Measurements from ENCODE around the gene RALGAPA2.

Gene RALGAPA2

DNA sequence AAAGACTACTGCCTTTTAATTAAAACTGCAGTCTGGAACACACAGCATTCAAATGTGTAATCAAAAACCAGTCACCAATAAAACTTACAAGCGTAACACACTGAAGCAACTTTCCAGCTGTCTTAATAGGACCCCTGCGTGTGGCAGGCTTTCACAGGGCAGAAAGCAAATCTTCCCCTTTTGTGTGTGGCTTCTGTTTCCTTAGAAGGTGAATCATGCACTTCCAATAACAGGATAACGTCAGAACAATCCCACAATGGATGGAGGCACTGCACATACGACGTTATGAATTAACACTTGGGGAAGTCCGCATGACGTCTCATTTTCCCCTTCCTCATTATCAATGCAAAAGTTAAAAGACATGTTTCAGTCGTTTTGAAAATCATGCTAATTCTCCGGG lies 299.7 kb downstream of the RALGAPA2 start:
- no peak for DNase-seq (ENCODE audit: extremely low read depth in 1 of 2, low read depth in 1 of 2)

DNA sequence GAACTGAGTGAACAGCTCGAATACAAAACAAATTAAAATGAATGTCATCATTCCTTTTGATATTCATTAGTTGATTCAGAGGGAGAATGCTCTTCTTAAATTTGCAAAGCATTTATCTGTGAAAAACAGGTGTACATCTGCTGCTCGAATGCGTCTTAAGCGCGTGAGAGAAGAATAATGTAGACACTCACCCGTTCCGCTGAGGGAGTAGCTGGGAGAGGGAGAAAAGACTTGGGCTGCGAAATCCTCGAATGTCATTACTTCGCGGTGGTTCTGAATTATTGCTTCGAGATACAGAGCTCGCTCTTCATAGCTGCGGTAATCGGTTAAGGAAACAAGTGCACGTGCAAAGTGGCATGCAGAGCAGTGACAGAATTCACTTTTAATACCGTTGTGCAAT lies 300.6 kb downstream of the RALGAPA2 start:
- no peak for DNase-seq (ENCODE audit: extremely low read depth in 1 of 2, low read depth in 1 of 2)

DNA sequence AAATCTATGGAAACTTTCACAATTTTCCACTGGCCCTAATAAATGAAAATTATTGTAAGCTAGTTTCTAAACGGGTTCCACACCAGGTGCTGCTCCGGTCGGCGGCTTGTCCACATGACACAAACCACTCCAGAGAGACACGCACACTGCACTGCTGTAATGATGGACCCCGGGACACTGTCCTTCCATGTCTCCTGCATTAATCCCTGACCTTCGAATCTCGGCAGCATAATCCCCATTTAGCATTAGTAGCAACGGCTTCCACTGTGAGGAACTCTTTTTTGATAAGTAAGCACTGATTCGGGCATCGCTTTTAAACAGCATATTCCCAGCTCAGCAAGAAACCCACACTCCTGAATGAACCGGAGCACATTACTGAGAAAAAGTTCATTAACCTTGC lies 301.0 kb downstream of the RALGAPA2 start:
- no peak for DNase-seq (ENCODE audit: extremely low read depth in 1 of 2, low read depth in 1 of 2)

DNA sequence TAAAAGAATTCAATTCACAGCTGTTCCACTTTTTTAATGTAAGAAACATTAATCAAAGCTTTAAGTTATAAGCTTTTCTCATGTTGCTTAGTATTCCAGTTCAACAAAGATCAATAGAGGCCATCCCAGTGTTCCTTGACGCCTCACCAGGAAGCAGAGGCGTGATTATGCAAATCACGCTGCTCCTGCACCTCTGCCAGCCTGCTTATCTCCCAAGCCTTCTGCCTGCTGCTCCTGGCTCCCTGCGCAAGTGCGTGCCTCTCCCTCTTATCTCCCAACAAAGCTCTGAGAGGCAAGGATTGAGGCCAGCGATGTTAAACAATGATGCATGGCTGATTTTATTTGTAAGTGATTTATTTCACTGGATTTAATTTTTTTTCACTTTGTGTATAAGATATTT lies 301.8 kb downstream of the RALGAPA2 start:
- DNase-seq (ENCODE audit: extremely low read depth in 1 of 2, low read depth in 1 of 2) = no peak

DNA sequence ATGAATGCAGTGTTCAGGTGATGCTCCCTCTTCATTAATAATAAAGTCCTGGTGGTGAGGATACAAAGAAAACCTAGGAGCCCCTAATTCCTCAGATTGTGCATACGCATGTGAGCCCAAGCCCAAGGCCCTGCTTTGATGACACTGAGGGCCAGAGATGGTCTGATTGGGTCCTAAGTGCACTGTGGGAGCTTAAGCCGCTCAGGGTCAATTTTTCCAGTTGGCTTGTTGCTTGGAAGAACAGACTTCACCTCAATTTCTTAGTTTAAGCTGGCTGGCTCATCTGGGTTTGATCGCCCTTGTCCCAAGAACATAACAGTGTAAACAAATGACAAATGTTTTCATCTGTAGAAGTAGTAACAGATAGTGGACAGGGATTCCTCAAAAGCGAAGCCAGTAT lies 303.1 kb downstream of the RALGAPA2 start:
- DNase-seq (ENCODE audit: extremely low read depth in 1 of 2, low read depth in 1 of 2) = no peak

DNA sequence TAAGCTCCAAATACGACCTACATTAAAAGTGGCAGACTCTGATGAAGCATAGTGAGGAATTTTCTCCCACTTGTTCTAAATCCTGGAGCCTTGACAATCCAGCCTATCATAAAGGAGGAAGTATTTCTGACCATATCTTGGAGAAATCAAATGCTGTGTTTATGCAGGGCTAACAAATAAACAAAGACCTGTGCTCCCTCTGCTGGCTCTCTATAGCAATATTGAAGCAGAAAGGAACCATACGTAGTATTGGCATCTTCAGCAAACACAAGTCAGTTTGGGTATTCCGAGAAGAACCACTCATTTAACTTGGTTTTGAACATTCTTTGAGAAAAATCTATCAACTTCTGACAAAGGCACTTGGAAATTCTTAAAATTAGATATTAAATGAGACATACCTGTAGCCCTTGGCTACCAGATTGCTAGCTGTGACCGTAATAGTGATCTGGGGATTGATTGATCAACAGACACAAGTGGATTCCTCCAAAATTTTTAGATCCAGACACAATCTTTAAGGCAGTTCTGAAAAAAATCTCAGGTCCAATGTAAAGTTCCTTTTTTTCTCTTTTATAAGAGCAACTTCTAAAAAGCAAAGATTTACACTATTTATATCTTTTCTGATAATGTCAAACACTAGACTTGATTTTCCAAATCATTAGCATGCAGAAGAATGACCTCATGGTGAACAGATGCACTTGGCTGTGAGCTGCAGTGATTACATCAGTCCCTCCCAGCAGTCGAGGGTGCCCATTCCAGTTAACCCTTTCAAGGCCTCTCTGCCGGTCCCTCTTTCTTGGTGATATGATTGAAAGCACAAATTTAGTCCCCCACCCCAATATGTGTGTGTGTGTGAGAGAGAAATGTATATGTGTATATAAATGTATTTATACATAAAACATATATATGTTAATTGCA lies 304.3 kb downstream of the RALGAPA2 start:
- no peak for DNase-seq (ENCODE audit: extremely low read depth in 1 of 2, low read depth in 1 of 2)

DNA sequence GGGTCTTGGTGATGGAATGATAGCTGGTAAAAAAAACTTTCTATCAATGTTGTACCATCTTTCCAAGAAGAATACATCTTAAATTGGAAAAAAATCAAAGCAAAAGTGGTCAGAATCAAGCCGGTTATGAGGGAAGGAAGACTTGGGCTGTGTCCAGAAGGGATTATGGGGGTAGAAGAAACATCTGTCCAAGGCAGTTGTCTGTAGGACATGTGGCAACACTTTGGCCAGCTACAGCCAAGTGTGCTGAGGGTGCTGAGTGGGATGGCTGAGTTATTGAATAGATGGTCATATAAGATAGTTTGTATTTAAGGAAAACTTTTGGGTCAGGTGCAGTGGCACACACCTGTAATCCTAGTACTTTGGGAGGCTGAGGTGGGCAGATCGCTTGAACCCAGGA lies 306.1 kb downstream of the RALGAPA2 start:
- no peak for DNase-seq (ENCODE audit: extremely low read depth in 1 of 2, low read depth in 1 of 2)

DNA sequence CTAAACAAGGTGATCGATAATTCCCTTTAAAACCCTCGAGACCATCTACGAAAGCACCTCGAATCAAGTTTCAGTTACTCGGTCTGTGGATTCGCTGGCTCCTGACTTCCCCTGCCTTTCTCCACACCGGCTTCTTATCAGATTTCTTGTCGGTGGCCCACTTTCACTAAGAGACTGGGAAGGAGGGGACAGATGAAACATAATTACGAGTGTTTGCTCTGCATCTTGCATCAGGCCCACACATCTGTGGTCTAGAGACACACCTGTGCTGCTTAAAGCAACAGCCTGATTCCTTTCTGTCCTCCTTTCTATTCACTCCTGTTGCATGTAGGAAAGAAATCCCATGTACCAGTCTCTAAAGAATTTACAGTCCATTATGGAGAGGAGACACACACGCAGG lies 306.8 kb downstream of the RALGAPA2 start:
- DNase-seq (ENCODE audit: extremely low read depth in 1 of 2, low read depth in 1 of 2) = no peak

DNA sequence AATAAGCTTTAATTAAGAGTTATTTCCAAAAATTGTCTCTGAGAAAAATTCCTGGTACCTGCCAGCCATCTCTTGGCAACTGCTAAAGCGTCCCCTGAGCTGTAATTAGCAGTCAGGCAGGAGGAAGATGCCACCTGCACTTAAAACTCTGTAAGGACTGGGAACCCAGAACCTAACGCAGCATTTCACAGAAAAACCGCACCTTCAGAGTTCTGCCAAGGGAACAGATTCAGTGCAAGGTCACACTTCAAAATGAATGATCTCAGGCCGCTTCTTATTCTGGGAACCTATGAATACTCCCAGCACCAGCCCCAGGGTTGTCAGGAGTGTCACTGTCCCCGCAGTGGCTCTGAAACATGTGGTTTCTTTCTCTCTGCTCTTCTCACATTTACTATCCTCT lies 307.8 kb downstream of the RALGAPA2 start:
- no peak for DNase-seq (ENCODE audit: extremely low read depth in 1 of 2, low read depth in 1 of 2)

DNA sequence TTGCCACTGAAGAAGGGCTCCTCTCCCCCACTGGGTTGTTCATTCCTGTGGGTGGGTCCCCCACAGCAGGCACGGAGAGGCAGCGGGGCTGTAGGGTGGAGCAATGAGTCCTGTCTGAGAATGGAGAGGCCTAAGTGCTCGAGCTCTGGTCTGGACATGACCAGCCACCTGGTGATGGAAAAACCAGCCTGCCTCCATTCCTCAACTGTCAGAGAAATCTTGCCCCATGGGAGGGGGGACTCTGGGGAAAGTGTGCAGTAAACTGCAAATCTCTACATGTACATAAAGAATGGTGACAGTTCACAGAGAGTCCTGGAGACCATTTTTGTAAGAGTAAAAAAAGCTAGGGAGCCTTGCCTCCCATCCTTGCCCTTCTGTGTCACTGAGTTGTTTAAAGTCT lies 310.5 kb downstream of the RALGAPA2 start:
- no peak for DNase-seq (ENCODE audit: extremely low read depth in 1 of 2, low read depth in 1 of 2)

DNA sequence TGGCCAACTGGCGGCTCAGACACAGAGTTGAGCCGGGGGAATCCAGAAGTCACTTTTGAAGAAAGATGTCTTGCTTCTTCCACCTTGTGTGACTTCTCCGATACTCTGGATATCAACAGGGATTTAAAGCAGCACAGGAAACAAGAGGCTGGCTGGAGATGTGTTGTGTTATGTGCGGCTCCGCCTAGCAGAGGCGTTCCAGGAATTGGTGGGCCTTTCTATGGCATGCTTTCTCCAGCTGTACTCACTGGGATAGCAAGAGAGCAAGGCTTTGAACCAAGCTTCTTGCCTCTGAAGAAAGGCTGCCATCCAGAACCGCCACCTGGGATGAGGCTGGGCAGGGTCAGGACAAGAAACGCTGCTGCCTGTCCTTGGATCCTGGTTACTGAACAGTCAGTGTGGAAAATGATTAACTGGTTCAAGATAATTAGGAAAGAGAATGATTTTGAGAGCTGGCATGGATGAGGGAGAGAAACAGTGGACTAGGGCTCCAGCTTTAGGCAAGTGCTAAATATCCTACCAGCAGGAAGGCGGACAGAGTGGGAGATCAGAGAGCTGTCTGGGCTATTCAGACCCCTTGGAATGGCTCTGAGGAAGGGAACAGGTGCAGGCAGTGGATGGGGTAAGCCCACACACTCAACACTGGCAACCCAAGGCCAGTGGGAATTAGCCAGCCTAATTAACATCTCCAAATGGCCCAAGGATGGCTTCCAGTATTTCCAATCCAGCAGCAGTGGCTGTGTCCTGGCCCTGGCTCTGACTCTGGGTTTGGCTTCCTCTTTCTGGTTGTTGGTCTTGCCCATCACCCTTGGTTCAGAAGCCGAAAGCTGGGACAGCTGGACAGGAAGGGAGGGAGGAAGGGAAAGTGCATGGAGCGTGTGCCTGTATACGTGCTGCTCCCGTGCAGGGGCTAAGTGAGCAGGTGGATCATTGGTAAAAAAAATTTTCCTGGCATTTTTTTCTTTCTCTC lies 312.6 kb downstream of the RALGAPA2 start:
- DNase-seq (ENCODE audit: extremely low read depth in 1 of 2, low read depth in 1 of 2) = no peak

DNA sequence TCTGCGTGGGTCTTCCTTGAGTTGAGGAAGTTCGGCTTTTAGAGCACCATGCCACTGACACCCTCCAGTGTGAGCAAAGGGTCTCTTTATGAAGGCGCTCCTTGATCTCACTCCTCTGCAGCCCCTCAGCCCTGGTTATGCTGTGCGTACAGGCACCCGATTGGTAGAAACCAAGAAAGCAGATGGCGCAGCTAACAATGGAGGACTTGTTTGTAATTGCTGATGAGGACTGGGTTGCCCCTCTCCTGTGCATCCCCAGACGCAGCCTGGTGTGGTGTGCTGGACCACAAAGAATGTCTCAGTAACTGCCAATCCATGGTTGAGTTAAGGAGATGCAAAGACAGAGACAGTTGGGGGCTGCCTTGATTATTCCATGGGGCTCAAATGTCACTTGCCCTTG lies 314.3 kb downstream of the RALGAPA2 start:
- DNase-seq (ENCODE audit: extremely low read depth in 1 of 2, low read depth in 1 of 2) = no peak

DNA sequence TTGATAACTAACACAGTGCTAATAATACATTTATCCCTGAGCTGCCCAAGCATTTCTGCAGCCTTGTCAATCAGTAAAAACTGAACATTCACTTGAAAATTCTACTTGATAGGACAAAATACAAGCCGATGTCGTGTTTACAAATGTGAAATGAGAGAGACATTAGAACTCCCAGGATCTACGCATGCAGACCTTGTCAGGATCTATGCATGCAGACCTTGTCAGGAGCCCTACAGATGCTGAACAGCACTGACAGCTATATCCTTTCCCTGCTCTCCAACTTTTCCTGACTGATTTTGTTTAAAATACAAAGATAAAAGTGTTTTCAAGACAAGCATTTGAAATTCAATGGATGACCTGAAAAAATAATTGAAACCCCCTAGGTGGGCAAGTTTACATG lies 315.6 kb downstream of the RALGAPA2 start:
- DNase-seq (ENCODE audit: extremely low read depth in 1 of 2, low read depth in 1 of 2) = no peak

DNA sequence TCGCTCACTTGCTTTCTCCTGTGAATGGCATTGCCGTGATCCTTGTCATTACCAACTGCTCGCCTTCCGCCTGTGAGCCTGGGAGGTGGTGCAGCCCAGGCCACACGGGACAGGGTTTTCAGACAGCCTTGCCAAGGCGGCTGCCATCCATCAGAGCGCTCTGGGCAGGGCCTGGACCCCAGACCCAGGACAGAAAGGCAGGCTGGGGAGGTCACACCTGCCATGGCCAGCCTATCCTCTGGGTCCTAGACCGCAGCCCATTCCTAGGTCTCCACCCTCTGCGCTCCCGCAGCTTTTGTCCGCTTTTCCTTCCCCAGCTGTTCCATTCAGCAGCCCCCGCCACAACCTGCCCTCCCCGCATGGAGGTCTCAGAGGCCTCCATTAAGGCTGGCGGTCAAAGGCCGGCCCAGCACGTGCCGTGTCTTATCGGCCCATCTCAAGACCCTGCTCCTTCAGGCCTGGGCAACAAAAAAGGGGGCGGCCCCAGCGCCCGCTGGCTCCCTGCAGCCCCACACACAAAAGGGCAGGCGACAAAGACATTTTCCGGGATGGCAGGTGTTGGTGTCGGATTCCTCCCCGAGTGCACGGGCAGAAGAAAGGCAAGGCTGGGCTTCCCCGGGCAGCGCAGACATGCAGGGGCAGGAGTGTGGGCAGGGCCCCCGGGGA lies 316.4 kb downstream of the RALGAPA2 start:
- DNase-seq (ENCODE audit: extremely low read depth in 1 of 2, low read depth in 1 of 2) = no peak

DNA sequence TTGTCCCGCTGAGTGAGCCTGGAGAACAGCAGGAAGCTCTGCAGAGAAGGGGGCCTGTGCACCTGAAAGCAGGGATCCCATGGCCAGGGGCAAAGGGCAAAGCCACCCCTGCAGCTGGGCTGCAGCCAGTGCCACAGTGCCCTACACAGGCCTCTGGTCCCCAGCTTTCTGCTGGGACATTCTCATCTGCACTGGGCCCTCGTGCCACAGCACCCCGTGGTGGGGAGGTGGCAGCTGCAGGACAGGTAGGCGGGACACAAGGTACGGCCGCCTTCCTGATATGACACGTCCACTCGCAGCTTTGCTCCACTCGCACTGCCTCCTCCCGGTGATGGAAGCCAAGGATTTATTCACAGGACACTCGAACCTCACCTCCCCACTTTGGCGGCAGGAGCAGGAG lies 317.4 kb downstream of the RALGAPA2 start:
- no peak for DNase-seq (ENCODE audit: extremely low read depth in 1 of 2, low read depth in 1 of 2)

DNA sequence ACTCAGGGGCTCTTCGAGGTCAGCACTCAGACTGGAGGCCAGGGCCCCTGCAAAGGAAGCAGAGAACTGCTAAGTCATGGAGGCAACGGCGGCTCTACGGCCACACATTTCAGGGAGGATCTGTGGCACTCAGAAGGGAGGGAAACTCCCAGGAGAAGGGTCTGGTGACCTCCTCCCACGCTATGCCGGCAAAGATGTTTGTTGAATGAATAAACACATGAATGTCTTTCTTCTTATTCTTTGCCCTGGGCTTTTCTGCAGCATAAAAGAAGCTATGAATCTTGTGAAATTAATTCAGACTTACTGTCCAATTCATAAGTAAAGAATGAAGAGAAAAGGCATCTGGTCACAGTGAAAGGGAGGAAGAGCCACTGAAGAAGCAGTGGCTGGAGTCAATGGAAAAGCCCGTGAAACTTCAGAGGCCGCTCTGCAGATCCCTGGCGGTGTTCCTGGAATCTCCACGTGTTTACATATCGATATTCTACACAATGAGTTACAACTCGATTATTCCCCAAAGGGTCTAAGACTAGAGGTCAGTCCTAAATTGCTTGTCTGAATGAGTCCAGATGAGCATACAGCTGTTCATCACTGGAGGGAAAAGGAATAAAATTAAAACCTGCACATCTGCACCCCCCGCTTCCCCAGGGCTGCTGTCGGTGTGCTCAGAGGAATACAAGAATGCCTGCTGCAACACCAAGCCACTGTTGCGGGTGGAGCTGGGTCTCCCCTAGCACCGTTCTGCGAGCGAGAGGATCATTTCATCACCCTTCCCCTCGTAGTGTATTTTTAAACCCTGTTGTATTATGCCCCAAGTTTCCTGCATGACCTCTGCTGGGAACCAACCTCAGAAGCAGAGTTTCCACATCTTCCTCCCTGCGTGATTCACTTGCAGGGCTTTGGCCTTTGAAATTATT lies 319.0 kb downstream of the RALGAPA2 start:
- no peak for DNase-seq (ENCODE audit: extremely low read depth in 1 of 2, low read depth in 1 of 2)

DNA sequence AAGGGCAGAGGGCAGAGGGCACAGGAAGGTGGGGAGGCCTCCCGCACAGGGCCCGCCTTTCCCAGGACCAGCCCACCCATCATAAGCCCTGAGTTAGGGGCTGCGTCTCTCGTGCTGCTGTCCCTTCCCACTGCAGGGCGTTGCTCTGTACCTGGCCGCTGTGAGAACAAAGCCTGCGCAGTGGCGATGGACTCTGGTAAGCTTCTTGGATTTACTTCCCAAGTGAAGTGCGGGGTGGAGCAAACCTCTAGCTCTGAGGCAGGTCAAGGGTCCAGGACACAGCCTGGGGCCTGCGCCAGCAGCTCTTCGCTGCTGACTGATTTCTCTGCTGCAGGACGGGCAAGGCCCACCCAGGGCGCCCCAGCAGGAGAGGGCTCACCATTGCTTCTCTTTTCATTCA lies 320.7 kb downstream of the RALGAPA2 start:
- no peak for DNase-seq (ENCODE audit: extremely low read depth in 1 of 2, low read depth in 1 of 2)

DNA sequence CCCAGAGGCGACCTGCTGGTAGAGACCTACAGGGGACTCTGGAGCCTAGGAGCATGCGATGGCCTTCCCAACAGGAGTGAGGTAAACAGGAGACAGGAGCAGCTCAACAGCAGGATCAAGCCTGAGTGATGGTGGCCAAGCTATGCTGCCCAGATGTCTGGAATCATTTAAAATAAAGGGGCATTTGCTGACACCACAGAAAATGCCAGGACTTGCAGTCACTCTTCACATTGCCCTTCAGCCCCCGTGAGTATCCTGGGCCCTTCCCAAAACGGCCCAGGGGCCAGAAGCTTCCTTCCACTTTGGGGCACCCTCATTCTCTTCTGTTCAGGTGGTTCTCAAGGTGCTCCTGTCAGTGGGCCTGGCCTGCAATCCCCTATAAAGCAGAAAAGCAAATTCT lies 321.3 kb downstream of the RALGAPA2 start:
- DNase-seq (ENCODE audit: extremely low read depth in 1 of 2, low read depth in 1 of 2) = no peak

DNA sequence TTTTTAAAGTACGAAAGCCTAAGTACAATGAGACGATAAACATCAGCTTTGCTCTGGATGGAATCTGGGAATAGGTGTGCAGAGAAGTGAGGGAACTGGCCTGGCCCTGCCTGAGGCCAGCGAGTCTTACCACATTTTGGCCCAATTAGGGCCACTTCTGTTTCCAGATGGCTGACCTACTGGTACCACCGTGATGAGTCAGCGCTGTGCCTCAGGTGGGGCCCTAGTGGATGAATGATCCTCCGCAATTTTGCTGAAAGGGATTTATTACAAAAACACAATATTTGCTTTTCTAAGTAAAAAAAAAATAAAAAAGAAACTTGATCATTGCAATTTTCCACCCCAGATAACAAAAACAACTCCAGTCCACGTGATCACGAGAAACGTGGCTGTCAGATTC lies 322.1 kb downstream of the RALGAPA2 start:
- DNase-seq (ENCODE audit: extremely low read depth in 1 of 2, low read depth in 1 of 2) = no peak

DNA sequence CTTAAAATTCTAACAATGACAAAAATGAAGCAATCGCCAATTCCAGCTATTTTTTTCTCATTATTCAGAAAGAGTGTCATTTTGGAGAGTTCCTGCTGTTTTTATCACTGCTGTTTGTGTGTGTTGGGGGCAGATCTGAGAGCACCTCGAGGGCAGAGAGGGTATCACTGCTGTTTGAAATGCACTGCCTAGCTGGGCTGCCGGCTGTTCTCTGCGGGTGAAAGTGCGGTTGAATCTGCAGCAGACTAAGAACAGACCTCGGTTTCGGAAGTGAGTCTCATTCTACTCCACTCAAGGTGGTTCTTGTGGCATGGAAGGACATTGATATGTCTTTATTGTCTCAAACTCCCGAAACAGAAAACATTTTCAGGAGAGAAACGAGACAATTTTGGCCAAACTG lies 326.3 kb downstream of the RALGAPA2 start:
- no peak for DNase-seq (ENCODE audit: extremely low read depth in 1 of 2, low read depth in 1 of 2)
